GM04504 (cell line): Measurements from ENCODE around the gene MSI2.
A peak's percentile ranks its signal among the peaks of the same experiment; 100 is the strongest.

Experiments used
- DNase-seq: peaks from one replicate; pipeline ENCODE4 v3.0.0-alpha.2; 2012; ENCODE audit warnings: low read depth

MSI2 gene

DNA sequence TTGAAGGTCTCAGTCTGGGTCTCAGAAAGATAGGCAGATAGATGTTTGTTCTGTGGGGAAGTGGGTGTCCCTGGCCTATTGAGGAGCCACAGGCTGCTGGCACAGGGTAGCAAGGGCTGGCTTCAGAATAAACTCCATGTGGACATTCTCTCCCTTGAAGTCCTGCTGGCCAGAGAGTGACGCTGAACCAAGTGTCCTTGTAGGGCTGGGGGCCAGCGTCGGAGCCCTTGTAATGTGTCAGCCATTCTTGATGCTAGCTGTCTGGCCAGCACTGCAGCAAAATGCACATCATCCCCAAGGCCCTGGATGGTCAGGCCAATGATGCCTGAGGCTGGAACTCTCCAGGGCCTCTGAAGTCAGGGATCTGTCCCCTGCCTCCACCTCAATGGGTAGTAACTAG, 385.4 kb downstream of the MSI2 start:
- no peak for DNase-seq

DNA sequence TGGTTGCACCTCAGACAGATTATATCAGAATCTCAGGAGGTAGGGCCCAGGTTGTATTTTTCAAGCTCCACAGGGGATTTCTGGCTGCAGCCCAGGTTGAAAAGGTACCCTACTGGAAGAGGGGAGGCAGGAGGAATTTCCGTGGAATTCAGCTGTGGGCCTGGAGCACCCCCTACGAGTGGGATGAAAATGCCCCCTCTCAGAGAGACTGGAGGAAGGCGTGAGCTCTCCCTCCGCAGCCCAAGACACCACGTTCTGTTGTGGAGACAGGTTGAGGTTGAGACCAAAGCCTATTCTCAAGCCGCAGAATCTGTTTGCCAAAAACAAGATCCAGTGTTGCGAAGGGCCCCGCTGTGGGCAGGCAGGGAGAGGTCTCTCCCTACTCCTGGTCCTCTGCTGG, 386.7 kb downstream of the MSI2 start:
- DNase-seq: no peak

DNA sequence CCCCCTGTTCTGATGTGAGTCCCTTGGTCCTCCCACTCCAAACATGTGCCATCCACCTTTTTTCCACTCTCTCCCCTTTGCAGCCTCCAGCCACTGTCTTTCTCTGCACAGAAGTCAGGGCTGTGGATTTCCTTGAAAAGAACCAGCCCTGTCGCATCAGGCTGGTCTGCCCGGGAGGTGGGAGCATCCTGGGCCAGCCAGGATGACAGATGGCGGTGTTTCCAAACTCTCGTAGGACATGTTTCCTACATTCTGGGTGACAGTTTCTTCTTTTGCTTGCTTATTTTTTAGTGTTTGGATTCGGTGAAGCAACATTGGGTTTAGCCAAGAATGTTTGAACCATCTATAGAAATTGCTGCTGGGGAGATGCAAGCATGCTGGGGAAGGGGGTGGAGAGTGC, 388.0 kb downstream of the MSI2 start:
- DNase-seq: no peak

DNA sequence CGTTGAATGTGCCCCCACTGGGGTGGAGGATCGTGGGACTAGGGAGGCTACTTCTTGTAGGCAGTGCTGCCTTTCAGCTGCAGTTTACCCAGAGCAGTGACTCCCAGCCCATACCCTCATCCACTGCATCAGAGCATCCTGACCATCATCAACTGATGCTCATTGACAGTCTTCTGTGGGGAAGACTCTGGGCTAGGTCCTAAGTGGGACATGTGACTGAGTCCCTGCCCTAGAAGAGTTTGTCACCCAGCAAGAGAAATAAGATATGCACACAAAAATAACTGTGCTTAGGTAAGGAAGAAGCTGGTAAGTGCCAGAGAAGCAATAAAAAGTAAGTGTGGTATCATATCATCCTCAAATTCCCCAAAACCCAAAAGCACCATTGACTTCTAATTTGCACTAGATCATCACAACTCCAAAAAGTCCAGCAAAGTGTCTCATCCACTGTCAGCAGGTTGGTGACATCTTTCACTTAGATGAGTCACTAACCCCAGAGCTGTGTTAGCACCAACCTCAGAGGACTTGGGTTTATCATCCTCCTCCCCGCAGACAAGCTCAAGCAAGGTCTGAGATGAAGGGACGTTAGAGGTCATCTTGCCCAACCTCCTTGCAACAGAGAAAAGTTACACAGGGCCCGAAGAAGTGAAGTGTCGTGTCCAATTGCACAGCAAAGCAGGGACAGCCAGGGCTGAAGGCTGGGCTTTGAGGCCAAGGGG, 389.8 kb downstream of the MSI2 start:
- DNase-seq: no peak

DNA sequence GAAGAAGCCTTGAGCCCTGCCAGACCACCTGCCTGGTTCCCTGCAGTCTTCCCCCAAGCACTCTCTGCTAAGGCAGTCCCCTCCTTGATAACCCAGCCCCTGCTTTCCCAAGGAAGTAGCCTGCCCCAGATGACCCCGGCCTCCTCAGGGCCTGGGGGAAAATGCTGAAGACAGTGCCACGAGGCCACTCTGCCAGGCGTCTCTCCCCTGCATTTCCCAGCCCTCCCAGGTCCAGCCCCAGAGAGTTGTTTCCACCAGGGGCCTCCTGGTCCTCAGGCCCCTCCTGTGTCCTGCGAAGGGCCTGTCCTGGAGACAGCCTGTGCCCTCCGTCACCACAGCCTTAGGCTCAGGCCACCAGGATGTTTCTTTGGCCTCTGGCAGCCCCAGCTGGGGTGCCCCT, 392.4 kb downstream of the MSI2 start:
- no peak for DNase-seq

DNA sequence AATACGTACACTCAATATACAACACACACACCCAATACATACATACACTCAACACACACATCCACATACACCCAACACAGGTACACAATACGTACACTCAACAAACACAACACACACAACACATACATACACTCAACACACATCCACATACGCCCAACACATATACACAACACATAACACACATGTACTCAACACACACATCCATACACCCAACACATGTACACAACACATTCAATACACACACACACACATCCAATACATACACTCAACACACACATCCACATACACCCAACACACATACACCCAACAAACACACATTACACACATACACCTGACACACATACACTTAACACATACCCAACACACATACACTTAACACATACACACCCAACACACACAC, 392.9 kb downstream of the MSI2 start:
- DNase-seq: no peak

DNA sequence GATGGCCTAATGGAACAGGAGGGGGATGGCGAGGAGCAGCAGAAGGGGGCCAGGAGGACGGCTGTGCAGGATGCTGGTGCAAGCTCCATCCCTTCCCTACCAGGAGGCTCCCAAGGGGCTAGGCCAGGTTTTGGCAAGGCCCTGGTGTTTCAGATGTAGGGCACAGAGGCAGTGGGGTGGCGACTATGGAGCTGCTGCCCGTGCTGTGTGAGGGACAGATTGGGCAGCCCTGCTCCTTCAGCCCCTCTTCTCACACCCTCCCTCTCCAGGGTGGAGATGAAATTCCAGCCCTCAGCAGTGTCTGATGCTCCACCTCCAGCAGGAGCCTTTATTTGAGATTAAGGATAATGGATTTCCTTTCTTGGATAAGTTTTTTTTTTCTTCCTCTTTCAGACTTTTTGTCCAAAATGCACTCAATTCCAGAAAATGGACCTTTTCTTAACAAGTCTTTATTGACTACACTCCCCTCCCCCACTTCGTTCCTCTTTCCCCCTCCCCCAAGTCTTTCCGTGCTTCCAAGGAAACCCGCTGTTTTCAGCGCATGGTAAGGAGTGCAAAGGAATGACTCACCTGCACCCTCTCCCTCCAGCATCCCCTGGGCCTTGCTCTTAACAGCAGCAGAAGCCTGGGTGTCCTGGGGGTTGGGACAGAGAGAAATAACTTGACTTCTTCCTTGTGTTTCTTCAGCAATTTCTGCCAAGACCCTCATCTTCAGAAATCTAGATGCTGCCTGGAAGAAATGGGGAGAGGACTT, 393.6 kb downstream of the MSI2 start:
- no peak for DNase-seq

DNA sequence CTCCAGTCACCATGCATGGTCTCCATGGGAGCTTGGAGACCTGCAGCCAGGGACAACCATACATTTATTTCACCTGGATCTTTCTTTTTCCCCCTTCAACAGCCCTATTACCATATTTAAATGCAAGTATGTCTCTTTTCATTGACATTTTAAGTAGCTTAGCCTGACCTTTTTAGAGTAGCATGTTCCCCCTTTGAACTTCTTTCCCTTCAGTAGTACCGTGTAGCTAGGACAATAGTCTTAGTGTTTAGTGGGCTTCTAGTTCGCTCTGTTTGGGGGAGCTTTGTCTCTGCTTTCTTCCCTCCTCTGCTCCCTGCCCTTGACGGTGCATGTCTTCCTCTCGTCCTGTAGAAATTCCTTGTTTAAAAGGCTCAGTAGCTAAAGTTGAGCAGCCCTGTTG, 394.2 kb downstream of the MSI2 start:
- no peak for DNase-seq

DNA sequence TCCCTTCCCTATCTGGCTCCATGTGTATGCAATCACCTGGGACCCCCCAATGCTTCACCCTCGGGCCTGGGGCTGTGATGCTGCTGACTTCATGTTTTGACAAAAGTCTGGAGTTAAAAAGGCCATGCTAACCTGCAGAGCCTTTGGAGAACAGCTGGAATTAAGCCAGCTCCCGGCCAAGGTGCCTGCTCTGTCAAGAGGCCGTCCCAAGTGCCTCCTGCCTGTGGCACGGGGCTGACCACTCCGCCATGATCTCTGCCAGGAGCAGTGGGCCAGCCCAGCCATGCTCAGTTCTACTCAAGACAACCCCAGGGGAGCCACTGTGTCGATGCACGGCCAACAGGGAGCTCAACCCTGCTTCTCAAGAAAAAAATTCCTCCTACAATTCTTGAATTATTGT, 395.1 kb downstream of the MSI2 start:
- DNase-seq: no peak

DNA sequence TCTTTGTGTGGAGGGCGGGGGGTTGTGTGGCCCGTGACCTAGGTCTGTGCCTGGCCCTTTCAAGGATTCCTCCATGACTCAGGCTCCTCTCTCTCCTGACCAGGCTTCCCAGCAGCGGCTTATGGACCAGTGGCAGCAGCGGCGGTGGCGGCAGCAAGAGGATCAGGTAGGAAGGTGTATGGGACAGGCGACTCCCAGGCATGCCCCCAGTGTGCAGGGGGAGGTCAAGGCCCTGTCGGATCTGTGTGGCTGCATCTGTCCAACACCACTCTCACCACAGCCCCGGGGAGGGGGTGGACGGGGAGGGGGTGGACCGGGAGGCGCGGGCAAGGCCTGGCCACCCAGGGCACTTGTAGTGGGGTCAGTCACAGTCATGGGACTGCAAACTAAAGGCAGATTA, 395.7 kb downstream of the MSI2 start:
- no peak for DNase-seq

DNA sequence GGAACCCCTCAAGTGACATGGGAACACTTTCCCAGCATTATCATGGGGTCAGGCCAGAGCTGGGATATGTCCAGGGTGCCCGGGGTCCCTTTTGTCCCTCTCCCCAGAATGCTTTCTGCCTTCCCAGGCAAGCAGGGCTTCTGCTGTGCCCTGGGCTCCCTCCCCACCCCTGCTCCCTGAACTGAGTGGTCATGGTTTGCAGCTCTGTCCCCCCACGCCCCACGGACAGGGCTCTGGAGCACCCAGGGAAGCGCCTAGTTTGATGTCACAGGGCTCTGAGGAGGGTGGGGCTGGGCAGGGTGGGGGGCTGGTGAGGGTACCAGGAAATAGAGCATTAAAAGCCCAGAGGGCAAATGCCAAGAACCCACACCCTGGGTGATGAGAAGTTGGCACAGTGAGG, 396.5 kb downstream of the MSI2 start:
- no peak for DNase-seq

DNA sequence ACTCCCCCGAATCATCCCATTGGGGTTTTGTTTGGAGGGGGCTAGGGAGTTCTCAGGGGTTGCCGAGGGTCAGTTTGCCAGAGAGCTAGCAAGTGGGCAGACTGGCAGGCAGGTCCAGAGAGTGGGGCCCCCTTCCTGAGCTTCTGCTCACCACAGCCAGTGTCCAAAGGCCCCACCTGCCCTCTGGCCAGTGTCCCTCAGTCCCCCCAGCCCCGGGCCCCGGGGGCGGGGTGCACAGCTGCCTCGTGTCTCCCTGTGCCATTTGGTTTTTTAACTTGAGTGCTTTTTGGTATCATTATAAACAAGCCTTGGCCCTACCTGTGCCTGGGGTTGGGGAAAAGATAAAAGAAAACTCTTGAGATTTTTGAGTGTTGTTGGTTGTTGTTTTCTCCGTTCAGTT, 397.0 kb downstream of the MSI2 start:
- no peak for DNase-seq

DNA sequence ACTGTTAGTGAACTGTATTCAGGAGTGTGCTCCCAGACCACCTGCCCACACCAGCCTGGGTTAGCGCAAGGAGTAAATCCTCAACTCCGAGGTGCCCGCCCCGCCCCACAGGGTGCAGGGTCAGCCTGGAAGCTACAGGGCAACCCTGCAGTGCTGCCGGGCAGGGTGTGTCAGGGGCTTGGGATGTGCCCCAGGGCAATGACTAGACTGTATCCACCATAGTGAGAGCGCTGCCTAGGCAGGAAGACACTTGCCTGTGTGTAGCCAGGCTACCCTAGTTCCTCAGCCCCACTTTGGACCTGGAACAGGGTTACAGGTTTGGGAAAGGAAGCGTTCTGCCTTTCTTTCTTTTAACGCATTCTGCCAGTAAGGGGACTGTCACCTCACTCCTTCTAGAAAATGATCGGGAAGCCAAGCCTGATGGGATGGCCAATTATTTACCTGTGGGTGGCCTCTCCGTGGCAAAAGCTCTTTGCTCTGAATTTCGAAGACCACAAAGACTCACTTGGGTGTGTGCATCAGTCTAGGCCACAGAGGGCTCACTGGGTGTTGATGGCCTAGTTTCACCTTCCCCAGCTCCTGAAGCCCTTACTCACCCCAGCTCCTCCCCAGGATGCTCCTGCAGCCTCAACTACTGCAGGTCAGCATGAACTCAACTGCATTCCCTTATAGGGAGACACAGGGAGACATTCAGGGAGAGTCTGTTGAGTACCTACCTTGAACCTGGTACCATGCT, 397.9 kb downstream of the MSI2 start:
- no peak for DNase-seq

DNA sequence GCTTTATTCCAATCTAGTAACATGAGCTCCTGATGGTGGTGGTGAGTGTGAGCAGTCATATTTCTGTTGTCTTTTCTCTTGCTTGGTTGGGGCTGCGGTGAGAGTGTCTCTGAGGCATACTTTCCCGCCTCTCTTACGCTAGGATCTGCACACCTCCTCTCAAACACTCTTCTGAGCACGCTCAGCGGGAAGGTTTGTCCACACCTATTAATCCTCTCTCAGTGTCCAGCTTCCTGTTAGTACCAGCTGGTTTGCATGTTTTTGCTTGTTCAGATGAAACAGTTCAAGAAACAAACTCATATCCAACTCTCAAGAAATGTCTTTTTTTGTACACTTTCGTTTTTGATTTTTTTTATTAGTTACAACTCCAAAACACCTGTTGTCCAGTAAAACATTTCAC, 399.2 kb downstream of the MSI2 start:
- no peak for DNase-seq

DNA sequence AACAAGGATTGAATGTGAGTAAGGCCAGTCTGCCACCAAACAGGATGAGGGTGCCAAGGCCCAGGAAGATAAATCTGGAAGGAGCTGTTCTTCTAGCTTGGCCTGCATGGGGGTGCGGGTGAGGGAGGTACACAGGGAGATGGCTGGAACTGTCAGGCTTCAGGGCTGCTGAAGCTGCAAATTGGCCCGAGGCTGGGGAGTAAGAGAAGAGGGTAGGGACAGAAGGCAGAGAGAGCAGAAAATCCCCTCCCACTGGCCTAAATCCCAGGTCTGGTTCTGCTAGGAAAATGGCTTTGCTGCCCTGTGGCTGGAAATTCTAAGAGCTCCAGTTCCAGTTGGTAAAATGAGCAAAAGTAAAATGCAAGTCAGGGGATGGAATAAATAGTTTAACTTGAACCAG, 400.9 kb downstream of the MSI2 start:
- no peak for DNase-seq

DNA sequence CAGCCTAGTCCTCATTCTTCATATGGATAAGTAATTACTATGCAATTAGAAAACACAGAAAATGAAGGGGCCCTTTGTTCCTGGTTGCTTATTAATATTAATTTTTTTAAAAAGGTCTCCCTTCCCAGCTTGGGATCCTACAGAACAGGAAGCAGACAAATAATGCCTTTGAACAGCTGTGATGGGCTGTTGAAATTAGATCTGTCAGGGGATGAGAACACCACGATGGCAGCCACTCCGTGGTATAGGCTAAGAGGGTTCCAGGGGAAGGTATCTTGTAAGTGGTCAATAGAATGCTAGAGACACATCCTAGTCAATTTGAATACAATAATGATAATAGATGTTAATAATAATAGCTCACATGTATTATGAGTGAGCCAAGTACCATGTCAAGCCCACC, 405.7 kb downstream of the MSI2 start:
- no peak for DNase-seq

DNA sequence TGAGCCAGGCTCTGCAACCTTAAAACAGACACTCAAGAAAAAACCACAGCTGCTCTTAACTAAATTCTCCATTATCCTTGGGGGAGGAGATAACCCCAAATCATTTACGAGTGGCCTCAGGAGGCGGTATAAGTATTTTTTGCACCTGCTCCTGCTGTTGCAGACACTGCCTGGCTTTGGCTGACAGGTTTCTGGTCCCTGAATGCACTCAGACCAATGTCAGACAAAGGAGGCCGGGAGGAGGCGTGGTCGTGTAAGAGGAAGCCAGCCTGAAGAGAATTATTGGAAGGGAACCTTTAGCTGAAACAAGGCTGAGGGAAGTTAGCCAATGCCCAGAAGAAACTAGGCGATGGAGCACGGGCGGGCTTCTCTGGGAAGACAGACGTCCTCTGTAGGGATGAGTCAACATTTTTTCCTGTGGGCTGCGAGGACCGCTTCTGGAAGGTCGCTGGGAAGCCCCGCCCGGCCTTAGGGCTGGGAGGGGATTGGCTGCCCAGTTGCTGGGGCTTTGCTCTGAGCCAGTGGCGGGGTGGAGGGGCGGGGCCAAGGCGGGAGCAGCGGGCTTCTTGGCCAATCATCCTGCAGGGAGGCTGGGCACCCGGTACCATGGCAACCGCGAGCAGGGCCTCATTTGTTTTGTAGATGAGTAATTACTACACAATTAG, 406.5 kb downstream of the MSI2 start:
- DNase-seq: peak; percentile 92

DNA sequence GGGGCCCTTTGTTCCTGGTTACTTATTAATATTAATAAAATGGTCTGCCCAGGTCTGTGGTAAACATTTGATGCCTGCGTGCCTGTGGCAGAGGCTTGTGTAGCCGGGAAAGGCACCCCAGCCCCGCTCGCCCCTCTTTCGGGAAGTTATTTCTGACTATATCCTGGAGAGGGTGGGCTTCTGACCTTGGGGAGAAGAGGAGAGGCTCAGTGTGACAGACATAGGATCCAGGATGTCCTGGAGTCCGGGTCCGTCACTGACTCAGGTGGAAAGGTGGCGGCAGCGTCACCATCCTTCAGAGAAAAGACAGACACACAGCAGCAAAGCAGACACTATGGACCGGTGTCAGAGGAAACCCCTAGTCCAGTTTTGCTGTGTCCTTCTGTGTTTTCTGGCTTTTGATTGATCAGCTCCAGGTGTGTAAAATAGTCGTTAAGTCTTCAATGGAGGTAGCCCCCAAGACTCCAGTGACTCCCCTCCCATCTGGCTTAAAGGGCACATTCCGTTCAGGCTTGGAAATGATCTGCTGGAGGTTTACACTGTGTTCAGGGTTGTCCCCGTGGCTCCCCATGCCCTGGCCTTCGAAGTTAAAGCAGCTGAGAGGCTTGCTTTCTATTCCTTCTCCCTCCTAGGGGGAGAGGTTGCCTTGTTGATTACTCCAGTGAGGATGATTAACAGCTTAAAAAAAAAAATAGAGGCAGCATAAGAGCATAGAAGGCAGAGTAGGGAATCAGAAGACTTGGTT, 407.2 kb downstream of the MSI2 start:
- no peak for DNase-seq

DNA sequence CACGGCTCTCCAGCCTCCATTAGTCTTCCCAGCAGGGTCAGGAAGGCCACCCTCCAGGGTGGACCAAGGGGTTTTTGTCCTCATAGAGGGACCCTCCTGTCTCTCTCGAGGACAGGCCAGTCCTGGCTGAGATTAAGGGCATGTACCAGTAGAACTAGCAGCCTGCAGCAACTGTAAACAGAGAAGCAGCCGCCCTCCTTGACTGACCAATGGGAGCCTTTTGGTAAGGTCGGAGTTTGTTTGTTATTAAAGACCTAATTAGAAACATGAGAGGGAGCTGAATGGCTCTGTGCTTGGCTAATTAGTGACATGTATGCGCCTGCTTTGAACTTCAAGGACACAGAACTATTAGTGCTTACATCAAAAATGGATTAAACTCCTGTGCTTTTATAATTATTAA, 408.8 kb downstream of the MSI2 start:
- DNase-seq: no peak

DNA sequence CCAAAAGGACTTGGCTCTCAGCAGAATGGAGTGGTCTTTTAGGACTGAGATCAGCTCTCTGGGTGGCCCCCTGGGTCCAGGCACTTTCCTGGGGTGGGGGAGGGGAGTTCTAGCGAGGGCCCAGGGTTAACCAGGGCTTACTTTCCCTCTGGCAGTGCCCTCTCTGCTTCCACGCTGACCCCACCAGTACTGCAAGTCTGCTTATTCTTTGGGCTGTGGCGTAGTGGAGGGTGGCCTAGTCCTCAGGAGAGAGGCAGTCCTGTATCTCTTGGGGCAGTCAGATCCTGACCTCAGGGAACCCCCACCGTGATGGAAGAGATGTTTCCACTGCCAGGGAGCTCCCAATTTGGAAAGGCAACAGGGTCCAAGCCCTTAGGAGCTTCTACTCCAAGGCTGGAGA, 409.4 kb downstream of the MSI2 start:
- DNase-seq: no peak

DNA sequence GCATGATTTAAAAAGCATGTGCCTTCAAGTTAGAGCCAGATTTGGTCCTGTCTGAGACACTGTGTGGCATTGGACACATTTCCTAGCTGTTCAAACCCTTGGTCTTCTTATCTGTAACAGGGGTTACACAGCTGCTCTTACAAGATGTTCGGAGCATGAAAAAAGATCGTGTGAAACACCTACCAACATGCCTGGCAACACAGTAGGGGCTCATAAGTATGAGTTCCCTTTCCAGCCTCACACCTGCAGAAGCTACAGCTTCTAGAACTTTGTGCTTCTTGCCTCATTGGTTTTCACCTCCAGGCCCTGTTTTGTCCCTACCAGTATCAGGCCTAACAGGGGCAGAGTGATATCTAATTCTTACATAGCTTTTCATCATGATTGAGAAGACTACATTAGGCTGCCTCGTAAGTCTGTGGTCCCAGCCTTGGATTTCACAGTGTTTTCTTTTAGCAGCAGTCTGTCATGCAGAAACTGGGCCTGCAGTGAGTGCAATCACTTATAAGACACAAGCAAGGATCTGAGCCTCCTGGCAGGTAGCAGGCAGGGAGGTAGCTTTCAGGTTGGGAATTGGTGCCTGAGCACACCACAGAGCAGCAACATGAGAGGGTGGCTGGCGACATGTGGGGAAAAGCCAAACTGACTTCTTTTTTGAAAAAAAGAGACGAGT, 410.0 kb downstream of the MSI2 start:
- no peak for DNase-seq
